NCI-H345 (cell line): ENCODE data around the gene TCEAL2.
"Not testable (repeated sequence)": the region's sequence is repeated elsewhere in the genome, so short reads cannot be mapped to it uniquely, and the experiment has no call there.

Source experiments
- DNase-seq: peaks from one replicate; lab custom pipeline; 2025; lab: John Stamatoyannopoulos, UW

Gene TCEAL2

DNA sequence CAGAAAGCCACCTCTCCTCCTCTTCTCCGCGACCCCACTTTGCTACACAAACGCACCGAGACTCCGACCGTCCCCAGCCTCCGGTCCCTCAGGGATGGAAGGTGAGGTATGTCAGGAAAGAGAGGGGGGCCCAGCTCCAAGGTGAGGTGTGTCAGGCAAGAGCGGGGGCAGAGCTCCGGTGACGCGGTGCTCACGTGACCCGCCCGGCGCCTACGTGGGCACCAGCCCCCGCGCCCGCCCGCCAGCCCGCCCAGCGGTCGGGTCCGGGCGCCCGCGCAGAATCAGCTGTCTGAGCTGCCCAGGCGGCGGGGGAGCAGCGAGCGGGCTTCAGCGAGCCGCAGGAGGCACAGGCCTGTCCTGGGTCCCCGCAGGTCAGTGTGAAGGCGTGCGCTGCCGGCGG, at the start of gene TCEAL2:
Gene TCEAL2 (plus strand): TSS at position 244 of the 400 bp plus-strand sequence. CDS start 1,152 bp downstream, outside the sequence.
- not testable (repeated sequence) for DNase-seq

DNA sequence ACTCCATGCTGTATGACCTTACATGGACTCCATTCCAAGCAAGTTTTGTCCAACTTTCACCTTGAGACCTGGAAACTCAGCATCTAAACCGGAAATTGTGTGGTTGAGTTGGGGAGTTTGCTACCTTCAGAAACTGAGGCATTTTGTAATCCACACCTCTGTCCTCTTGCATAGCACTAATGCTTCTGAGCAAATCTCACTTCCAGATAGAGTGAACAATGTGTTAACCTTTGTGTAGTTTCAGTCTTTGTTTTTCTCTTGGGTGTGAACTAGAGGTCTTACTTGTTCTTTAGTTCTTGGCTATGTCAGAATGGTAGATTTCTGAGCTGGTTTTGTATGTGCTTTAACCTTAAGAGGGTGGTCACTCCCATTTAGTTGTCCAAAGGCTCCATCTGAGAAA, 48.1 kb upstream of the TCEAL2 start:
- DNase-seq = no peak

DNA sequence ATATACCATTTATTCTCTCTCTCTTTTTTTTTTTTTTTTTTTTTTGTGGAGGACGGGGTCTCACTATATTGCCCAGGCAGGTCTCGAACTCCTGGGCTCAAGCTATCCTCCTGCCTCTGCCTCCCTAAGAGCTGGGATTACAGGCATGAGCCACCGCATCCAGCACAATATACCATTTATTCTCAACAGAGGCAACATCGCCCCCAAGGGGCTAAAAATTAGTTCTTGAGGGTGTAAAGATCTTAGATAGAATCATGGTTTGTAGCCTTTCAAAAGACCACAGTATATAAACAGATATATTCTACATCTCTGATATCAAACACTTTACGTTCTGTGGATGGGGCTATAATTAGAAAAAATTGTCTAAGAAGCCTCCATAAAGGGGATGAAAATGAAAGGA, 39.8 kb upstream of the TCEAL2 start:
- no peak for DNase-seq

DNA sequence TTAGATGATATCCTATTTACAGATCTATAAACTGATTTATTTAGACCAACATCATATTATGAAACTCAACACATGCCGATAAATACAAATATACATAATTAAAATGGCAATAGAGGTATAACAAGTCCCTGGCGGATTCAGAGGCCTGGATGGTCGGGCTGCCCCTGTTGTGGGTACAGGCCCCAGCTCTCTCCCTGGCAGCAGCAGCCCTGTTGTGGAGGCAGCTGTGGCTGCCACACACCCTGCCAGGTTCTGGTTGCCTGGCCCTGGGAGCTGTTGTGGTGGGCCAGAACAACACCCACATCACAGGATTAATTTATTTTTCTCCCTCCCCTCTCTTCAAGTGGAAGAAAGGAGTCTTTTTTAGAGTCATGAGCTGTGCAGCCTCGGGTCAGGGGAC, 12.1 kb upstream of the TCEAL2 start:
- DNase-seq = no peak

DNA sequence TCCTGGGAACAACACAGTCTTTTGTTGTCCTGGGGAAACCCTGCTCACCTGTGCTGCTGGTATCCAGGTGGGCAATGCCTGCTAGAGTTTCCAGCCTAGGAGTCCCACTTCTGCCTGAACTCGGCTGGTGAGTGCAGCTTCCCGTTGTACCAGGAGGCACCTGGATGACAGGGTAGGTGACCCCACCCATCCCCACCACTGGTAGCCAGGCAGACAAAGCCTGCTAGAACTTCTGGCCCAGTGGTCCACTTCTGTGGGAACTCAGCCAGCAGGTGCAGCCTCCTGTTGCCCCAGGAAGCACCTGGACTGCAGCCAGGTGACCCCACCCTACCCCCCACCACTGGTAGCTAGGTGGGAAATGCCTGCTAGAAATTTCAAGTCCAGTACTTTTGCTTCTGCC, 9.7 kb upstream of the TCEAL2 start:
- DNase-seq = no peak

DNA sequence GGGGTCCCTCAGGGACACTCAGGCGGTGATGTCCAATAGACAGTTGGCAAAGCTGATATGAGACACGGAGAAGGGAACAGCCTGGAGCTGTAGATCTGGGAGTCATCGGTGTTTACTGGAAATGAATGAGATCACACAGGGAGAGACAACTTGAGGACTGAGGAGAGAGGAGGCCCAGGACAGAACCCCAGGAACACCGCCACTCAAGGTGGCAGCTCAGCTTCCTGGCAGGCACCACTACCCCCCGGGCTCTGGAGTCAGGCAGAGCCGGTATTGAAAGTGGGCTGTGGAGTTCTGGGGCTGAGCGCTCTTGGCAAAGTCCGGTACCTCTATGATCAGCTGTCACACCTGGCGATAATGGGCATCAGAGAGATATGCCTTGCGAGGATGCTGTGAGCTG, 465 bp upstream of the TCEAL2 start:
- not testable (repeated sequence) for DNase-seq

DNA sequence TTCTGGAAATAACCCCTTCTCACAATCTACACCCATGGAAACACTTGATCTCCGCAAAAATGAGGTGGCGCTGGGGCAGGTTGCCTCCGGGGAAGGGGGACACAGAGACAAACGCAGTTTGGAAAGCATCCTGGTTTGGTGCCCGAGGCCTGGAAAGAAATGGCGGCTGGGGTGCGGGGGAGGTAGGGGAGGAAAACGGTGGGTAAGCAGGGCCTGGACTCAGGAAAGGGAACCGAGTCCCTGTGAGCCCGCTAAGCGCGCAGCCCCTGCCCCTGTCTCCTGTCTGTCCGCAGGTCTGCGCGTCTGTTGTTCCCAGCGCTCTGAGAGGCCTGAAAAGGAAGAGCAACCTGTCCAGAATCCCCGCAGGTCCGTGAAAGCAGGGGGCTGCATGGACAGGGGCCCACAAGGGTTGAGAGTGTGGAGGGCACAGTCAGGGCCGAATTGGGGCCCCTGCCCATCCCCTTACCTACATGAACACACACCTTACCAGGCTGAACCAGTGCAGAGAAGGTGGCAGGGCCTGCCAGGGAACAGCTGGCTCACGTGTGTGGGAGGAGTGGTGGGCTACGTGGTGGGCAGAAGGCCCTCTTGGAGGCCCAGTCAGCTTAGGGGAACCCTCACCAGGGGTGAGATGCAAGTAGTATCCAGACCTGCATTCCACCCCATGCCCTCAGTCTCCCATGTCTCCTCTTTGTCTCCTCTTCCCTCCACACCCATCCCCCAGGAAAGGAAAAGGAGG, 770 bp downstream of the TCEAL2 start:
- DNase-seq = not testable (repeated sequence)

DNA sequence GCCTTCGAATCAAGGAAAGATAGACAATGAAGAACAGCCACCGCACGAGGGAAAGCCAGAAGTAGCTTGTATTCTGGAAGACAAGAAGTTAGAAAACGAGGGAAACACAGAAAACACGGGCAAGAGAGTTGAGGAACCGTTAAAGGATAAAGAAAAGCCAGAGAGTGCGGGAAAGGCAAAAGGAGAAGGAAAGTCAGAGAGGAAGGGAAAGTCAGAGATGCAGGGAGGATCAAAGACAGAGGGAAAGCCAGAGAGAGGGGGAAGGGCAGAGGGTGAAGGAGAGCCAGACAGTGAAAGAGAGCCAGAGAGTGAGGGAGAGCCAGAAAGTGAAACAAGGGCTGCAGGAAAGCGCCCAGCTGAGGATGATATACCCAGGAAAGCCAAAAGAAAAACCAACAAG, 1.4 kb downstream of the TCEAL2 start:
- DNase-seq = no peak

DNA sequence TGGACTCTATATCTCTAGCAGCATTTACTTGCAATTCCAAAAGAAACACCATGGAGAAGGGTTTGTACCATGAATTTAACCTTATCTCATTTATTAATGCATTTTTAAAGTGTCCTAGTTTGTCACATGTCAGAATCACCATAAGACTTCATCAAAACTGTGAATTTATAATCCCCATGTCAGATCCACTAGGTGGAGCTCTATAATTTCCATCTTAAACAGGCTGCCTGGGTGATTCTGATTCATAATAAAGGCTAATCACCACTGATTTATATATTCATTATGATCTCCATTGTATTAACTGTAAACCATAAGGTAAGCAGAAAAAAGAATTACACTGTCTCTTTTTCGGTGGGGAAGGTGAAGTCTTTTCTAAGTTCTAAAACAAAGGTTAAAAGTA, 4.0 kb downstream of the TCEAL2 start:
- DNase-seq = no peak

DNA sequence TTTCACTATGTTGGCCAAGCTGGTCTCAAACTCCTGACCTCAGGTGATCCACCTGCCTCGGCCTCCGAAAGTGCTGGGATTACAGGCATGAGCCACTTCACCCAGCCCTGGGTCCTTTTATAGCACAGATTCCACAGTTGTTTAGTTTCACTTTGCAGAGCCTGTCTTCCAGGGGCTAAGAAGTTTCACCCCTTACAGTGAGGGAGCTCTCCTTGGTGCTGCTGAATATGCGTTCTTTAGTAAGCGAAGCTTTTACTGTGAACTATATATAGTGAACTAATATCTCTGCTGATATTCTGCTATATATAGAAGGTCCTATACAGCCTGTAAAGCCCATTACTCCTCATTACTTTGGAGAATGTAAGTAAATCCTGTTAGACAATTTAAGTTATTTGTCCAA, 12.6 kb downstream of the TCEAL2 start:
- DNase-seq = no peak

DNA sequence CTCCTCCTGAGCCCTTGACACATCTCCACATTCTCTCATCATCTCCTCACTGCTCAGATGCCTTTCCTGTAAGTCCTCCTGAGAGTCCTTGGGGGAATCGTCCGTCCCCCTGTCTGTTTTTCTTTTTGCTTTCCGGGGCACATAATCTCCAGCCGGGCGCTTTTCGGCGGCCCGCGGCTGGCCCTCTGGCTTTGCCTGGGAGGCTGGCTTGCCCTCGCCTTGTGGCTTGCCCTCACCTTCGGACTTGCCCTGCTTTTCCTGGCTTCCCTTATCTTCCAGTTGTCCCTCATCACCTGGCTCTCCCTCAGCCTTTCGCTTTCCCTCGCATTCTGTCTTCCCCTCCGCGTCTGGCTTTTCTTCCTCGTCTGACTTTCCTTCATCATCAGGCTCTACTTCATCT, 15.4 kb downstream of the TCEAL2 start:
- not testable (repeated sequence) for DNase-seq

DNA sequence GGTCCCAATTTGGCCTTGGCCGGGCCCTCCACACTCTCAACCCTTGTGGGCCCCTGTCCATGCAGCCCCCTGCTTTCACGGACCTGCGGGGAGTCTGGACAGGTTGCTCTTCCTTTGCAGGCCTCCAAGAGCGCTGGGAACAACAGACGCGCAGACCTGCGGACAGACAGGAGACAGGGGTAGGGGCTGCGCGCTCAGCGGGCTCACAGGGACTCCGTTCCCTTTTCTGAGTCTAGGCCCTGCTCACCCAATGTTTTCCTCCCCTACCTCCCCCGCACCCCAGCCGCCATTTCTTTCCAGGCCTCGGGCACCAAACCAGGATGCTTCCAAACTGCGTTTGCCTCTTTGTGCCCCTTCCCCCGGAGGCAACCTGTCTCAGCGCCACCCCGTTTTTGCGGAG, 16.2 kb downstream of the TCEAL2 start:
- not testable (repeated sequence) for DNase-seq

DNA sequence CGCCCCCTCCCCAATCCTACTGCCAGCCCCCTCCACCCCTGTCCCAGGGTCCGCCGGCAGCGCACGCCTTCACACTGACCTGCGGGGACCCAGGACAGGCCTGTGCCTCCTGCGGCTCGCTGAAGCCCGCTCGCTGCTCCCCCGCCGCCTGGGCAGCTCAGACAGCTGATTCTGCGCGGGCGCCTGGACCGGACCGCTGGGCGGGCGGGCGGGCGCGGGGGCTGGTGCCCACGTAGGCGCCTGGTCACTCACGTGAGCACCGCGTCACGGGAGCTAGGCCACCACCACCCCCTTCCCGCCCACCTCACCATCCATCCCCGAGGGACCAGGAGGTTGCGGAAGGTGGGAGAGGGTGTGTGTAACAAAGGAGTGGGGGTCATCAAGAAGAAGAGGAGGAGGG, 16.8 kb downstream of the TCEAL2 start, which contains the start of gene TCEAL6:
Gene TCEAL6 (minus strand): TSS at position 208 of the 400 bp plus-strand sequence.
- not testable (repeated sequence) for DNase-seq

DNA sequence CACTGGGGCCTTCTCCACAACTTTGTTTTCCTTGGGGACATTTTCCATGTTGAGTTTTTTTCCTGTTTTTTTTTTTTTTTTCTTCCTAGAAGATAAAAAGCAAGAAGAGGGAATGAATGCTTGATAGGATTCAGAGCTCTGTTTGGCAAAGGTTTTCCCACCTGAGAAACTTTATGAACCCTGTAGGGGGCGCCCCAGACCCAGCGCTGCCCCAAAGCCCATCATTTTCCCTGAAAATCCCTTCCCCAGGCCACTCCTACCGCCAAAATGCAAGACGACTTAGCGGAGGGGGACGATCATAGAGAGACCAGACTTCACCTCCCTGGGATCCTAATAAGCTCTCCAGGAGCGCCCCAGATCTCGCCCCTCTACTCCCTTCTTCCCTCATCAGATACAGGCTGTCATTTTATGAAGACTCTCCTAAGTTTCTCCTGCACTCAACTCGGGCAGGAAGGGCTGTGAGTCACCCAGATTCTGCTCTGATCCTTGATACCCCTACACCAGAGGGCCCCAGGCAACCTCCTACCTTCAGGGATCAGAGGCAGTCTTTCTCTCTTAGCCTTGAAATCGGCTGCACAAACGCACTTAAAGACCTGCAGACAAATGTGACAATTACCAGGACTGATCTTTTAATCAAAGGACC, 28.9 kb downstream of the TCEAL2 start:
- DNase-seq = no peak

DNA sequence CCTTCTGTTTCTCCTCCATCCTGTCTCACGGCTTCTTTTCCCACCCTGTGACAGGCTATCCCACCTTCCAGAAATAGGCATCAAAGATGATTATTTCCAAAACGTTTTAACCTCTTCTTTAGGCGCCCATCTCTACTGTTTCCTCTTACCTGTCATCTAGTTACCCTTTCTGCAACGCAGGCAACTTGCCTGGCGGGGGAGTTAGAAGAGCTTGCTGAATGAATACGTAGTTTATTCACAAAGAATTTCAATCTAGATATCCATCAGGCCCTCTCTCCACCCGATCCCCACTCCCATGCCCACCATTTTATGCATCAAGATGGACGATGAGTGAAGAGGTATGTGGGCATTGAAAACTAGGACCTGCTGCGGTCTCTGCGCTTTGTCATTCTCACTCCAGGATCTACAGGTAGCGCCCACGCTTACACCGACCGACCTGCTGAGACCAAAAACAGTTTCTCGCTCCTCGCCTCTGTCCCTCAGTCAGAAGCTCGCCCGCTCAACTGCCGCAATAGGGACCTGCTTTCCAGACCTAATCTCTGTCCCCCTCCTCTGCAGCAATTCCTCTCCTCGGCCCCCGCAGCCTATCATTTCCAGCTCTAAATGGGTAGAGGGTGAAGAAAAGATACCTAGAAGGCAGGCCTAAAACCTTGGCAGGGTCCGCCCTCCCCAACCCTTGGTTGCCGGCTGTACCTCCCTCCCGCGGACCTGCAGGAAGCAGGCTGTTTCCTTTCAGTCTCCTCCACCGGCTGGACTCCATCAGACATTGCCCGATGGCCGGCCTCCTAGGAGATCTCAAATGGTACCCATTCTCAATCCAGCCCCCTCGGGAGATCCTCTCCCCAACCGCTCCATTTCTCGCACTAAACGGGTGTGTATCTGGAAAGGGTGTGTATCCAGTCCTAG, 29.7 kb downstream of the TCEAL2 start:
- no peak for DNase-seq

DNA sequence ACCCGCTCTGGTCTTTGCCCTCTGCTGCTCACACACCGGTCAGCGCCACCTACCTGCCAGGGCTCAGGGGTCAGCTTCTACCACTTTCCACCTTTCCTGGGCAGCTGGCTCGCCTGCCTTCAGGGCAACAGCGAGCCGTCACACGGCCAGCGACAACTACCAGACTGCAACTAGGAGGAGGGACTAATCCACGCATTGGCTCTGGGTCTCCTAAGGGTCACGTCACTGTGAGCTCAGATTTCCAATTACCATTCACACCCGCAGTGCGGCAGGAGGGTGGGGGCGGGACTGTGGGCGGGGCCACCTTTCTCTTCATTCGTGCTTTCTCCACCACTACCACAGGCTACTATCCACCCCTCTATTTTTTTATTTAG, 30.3 kb downstream of the TCEAL2 start, which contains the start of gene BEX5:
Gene BEX5 (minus strand): TSS at position 172 of the 374 bp plus-strand sequence. CDS start 1,712 bp downstream, outside the sequence.
- DNase-seq = peak; percentile 32
